Upper lobe of left lung (tissue), 6 donors: ENCODE measurements around the gene NSDHL. TPM values are rescaled to one million over a fixed set of nuclear protein-coding genes. Genes with fewer than 3 reads are reported as not detected.

ENCODE experiments used
- ATAC-seq, 2 donors: fragments of 200-7000 bp; cut with Tn5 transposase; one replicate each; pipeline ENCODE4 v1.9.1; 2022; ENCODE audit warnings: mild to moderate bottlenecking in 2 of 2, moderate library complexity in 2 of 2; ENCODE audit not compliant: low FRiP score in 2 of 2
- DNase-seq, 2 donors: peaks; one replicate each; pipeline ENCODE4 v3.0.0-alpha.2; 2019 to 2020
- H3K27ac ChIP-seq, 4 donors: fragments of 200-600 bp; sonication (generic); one replicate each; pipeline ENCODE4 v1.5.1; 2016 to 2019
- H3K27me3 ChIP-seq, 4 donors: fragments of 200-600 bp; sonication (generic); one replicate each; pipeline ENCODE4 v1.5.1; 2017 to 2019
- H3K36me3 ChIP-seq, 4 donors: fragments of 200-600 bp; sonication (generic); one replicate each; pipeline ENCODE4 v1.5.1; 2016 to 2019
- H3K4me1 ChIP-seq, 4 donors: fragments of 200-600 bp; sonication (generic); one replicate each; pipeline ENCODE4 v1.5.1; 2018 to 2019
- H3K4me3 ChIP-seq, 4 donors: fragments of 200-600 bp; sonication (generic); one replicate each; pipeline ENCODE4 v1.5.1; 2017 to 2019; ENCODE audit warnings: mild to moderate bottlenecking in 2 of 4, moderate library complexity in 1 of 4
- H3K9me3 ChIP-seq, 4 donors: fragments of 200-600 bp; sonication (generic); one replicate each; pipeline ENCODE4 v1.5.1; 2018 to 2019
- EP300 ChIP-seq, 4 donors: sonication (generic); formaldehyde crosslinking; IDR thresholded peaks; one replicate each; pipeline ENCODE4 v1.5.1; 2017; ENCODE audit warnings: antibody characterized with exemption in 4 of 4, control low read depth in 2 of 4
- POLR2A ChIP-seq, 4 donors: fragments of 450-650 bp; IDR thresholded peaks; one replicate each; pipeline ENCODE4 v1.5.1; 2016 to 2017; ENCODE audit warnings: antibody characterized with exemption in 4 of 4, mild to moderate bottlenecking in 2 of 4
- POLR2AphosphoS5 ChIP-seq, 2 donors: sonication (generic); formaldehyde crosslinking; IDR thresholded peaks; one replicate each; pipeline ENCODE4 v1.5.1; 2017; ENCODE audit warnings: antibody characterized with exemption in 2 of 2
- WGBS, 2 donors: methylation state at CpG; one replicate each; pipeline ENCODE4 v1.1.5; 2017 to 2018; 5-methylcytosine and 5-hydroxymethylcytosine counted together
- total RNA-seq, 6 donors: library from RNA; depleted of rRNA in 4 of 6; stranded (reverse); fragments of >200 nt in 4 of 6; gene quantifications; one replicate each; pipeline versions ENCODE4 v1.1.0 to v1.2.1, GENCODE V29; 2016 to 2021
- donor health status: DM: no; HTN: no; CAD: no; lungs with moderate emphysema.
- donor health status: DM: no; HTN: yes; CAD: no; lungs with severe emphysema.

NSDHL gene
- total RNA-seq, 6 donors from 2014 or later: 5.2 to 26.0 (median 21.1) TPM

- H3K27ac ChIP-seq: peak overlapping the region in 2 of 4 donors; percentile 7 to 39
- no peak for ATAC-seq
- H3K9me3 ChIP-seq: no peaks in the 10 kb centered on the region
- WGBS, 2 donors: 31 to 67% methylated on average over 2 to 7 of the region's 7 CpGs
- no peak overlapping the region for H3K4me3 ChIP-seq
- no peak for TF ChIP-seq POLR2A (IDR thresholded peaks at IDR 0.05)
- TF ChIP-seq POLR2AphosphoS5 (IDR thresholded peaks at IDR 0.05): no peak
- no peak for TF ChIP-seq EP300 (IDR thresholded peaks at IDR 0.05)
- H3K36me3 ChIP-seq: no peaks in the 10 kb centered on the region
- DNase-seq: no peak
- H3K27me3 ChIP-seq: no peaks in the 10 kb centered on the region
- no peaks in the 10 kb centered on the region for H3K4me1 ChIP-seq
Observed at GRCh38 chrX:152918707-152919106, 87.8 kb downstream of the NSDHL start.

Other genes with a start within 250 kb of the NSDHL start
- not detected for gene GABRQ, start 193.2 kb upstream of the NSDHL start, total RNA-seq
- gene MAGEA3, start 132.3 kb upstream of the NSDHL start, total RNA-seq: under 1 TPM in 2 of 6 donors, not detected in 4; 0.20 to 0.51 TPM
- gene CSAG2, start 121.8 kb upstream of the NSDHL start, total RNA-seq: not detected
- gene MAGEA2B, start 116.4 kb upstream of the NSDHL start, total RNA-seq: not detected
- not detected for gene CSAG1, start 97.3 kb upstream of the NSDHL start, total RNA-seq
- under 1 TPM in 2 of 6 donors, not detected in 4; 0.20 to 0.37 TPM for gene MAGEA12, start 97.3 kb upstream of the NSDHL start, total RNA-seq
- gene MAGEA2, start 77.2 kb upstream of the NSDHL start, total RNA-seq: under 1 TPM in 1 of 6 donors, not detected in 5; 0.20 TPM
- not detected for gene CSAG3, start 71.8 kb upstream of the NSDHL start, total RNA-seq
- under 1 TPM in 1 of 6 donors, not detected in 5; 0.31 TPM for gene MAGEA6, start 61.4 kb upstream of the NSDHL start, total RNA-seq
- gene CETN2, start 306 bp upstream of the NSDHL start, total RNA-seq: 10 to 100 TPM; 21.1 to 89.4 (median 32.5) TPM
- 10 to 100 TPM; 13.6 to 26.4 (median 19.9) TPM for gene ZNF185, start 67.0 kb downstream of the NSDHL start, total RNA-seq
- not detected for gene PNMA5, start 163.1 kb downstream of the NSDHL start, total RNA-seq
- gene PNMA3, start 225.4 kb downstream of the NSDHL start, total RNA-seq: 1 to 10 TPM in 1 of 6 donors, under 1 TPM in 5; 0.30 to 6.3 (median 0.51) TPM
- gene PNMA6A, start 241.4 kb downstream of the NSDHL start, total RNA-seq: 1 to 10 TPM in 4 of 6 donors, under 1 TPM in 1, not detected in 1; 0.86 to 2.7 (median 2.2) TPM